CD4-positive, CD25-positive, alpha-beta regulatory T cell (primary cell): ENCODE measurements around the gene OGDH. TPM values are rescaled to one million over a fixed set of nuclear protein-coding genes. Genes with fewer than 3 reads are reported as not detected.

Experiments used
- ATAC-seq, 2 donors: fragments of 150-1000 bp; cut with Tn5 transposase; one replicate each; pipeline ENCODE4 v1.10.0; 2021; ENCODE audit warnings: low read depth in 2 of 2, moderate number of reproducible peaks in 2 of 2, moderate library complexity in 1 of 2
- DNase-seq, 3 donors: peaks; one replicate each; pipeline versions ENCODE4 v3.0.0 to v3.0.0-alpha.2; 2012 to 2022; ENCODE audit warnings: mixed read lengths in 1 of 3
- H3K27ac ChIP-seq: one replicate; pipeline ENCODE4 v1.7.0; 2013; ENCODE audit warnings: mild to moderate bottlenecking, low read length; ENCODE audit not compliant: insufficient read depth, poor library complexity, severe bottlenecking
- H3K27me3 ChIP-seq: one replicate; pipeline ENCODE4 v1.7.0; 2013; ENCODE audit warnings: low read length; ENCODE audit not compliant: control insufficient read depth, insufficient read depth
- H3K36me3 ChIP-seq: one replicate; pipeline ENCODE4 v1.7.0; 2013; ENCODE audit warnings: mild to moderate bottlenecking, low read length, moderate library complexity; ENCODE audit not compliant: control insufficient read depth, insufficient read depth
- H3K4me1 ChIP-seq: 2 replicates; pipeline ENCODE4 v1.7.0; 2013; ENCODE audit warnings: mild to moderate bottlenecking, low read length; ENCODE audit not compliant: insufficient read depth, control insufficient read depth, poor library complexity, severe bottlenecking
- H3K4me3 ChIP-seq: one replicate; pipeline ENCODE4 v1.7.0; 2013; ENCODE audit warnings: low read depth, mild to moderate bottlenecking, low read length, moderate library complexity
- H3K9me3 ChIP-seq, 2 experiments: 1 replicate in 1 of 2; 2 replicates in 1 of 2; pipeline ENCODE4 v1.7.0; 2013; ENCODE audit warnings: low read length in 2 of 2, mild to moderate bottlenecking in 1 of 2, moderate library complexity in 1 of 2; ENCODE audit not compliant: control insufficient read depth in 2 of 2
- H3K27ac Mint-ChIP-seq, 3 donors: one replicate each; pipeline ENCODE4 v1.8.0; 2020 to 2022; ENCODE audit warnings: mild to moderate bottlenecking in 3 of 3, mixed read lengths in 3 of 3, moderate library complexity in 2 of 3
- H3K27me3 Mint-ChIP-seq: one replicate; pipeline ENCODE4 v1.8.0; 2022; ENCODE audit warnings: mild to moderate bottlenecking, mixed read lengths
- H3K36me3 Mint-ChIP-seq: one replicate; pipeline ENCODE4 v1.8.0; 2020; ENCODE audit warnings: mixed read lengths
- H3K4me1 Mint-ChIP-seq, 4 donors: one replicate each; pipeline ENCODE4 v1.8.0; 2020 to 2022; ENCODE audit warnings: mixed read lengths in 4 of 4, mild to moderate bottlenecking in 1 of 4
- H3K4me3 Mint-ChIP-seq, 4 donors: one replicate each; pipeline ENCODE4 v1.8.0; 2020 to 2022; ENCODE audit warnings: mild to moderate bottlenecking in 4 of 4, mixed read lengths in 4 of 4, moderate library complexity in 3 of 4
- H3K9me3 Mint-ChIP-seq, 7 donors: one replicate each; pipeline ENCODE4 v1.8.0; 2020 to 2022; ENCODE audit warnings: mixed read lengths in 7 of 7, mild to moderate bottlenecking in 3 of 7, moderate library complexity in 2 of 7
- polyA plus RNA-seq, 4 donors: library from polyadenylated mRNA; unstranded; fragments of 300-500 nt; fragmentation: Illumina TruSeq; gene quantifications; one replicate each; pipeline ENCODE4 v1.2.3, GENCODE V29; 2021
- total RNA-seq: library from RNA; stranded (reverse); gene quantifications from one replicate; pipeline ENCODE4 v1.2.3, GENCODE V29; 2022

OGDH gene
- total and polyA plus RNA-seq, 5 donors from 2014 or later, result 56.4 to 157 (median 88.0) TPM

DNA sequence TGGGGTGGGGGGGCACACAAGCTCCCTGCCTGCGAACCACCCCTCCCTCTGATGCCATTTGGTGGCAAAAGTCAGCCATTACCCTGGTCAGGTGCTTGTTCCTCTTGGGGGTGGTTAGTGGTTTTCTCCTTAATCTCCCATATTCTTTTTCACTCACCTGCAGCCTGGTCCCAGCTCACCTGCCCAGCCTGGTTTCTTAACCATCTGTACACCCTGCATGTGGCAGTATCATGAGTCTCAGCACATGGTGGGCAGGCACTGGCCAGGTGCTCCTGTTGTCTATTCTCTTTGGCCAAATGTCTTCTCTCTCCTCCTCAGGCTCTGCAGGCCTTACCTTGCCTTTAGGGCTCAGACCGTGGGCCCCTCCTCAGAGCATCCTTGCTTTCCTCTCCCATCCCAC is 30.5 kb downstream of the OGDH start:
- ATAC-seq (no peak), DNase-seq (no peak)
- no peaks in the 10 kb centered on the region for H3K9me3 Mint-ChIP-seq
- H3K27ac ChIP-seq, result peak overlapping the region; percentile 98
- peaks cover 99% of the 10 kb centered on the region for H3K4me1 ChIP-seq
- peak overlapping the region; percentile 100 for H3K27ac Mint-ChIP-seq
- H3K4me3 Mint-ChIP-seq, result peak overlapping the region in 3 of 4 donors; percentile 2 to 39 (median 35)
- peak overlapping the region; percentile 13 for H3K4me3 ChIP-seq
- peaks cover 12 to 98% (median 65%) of the 10 kb centered on the region in 4 donors for H3K4me1 Mint-ChIP-seq
- peaks cover 14% of the 10 kb centered on the region for H3K36me3 Mint-ChIP-seq
- H3K27me3 Mint-ChIP-seq, result no peaks in the 10 kb centered on the region
- H3K36me3 ChIP-seq, result peaks cover 4% of the 10 kb centered on the region
- H3K9me3 ChIP-seq, result no peaks in the 10 kb centered on the region
- H3K27me3 ChIP-seq, result no peaks in the 10 kb centered on the region

DNA sequence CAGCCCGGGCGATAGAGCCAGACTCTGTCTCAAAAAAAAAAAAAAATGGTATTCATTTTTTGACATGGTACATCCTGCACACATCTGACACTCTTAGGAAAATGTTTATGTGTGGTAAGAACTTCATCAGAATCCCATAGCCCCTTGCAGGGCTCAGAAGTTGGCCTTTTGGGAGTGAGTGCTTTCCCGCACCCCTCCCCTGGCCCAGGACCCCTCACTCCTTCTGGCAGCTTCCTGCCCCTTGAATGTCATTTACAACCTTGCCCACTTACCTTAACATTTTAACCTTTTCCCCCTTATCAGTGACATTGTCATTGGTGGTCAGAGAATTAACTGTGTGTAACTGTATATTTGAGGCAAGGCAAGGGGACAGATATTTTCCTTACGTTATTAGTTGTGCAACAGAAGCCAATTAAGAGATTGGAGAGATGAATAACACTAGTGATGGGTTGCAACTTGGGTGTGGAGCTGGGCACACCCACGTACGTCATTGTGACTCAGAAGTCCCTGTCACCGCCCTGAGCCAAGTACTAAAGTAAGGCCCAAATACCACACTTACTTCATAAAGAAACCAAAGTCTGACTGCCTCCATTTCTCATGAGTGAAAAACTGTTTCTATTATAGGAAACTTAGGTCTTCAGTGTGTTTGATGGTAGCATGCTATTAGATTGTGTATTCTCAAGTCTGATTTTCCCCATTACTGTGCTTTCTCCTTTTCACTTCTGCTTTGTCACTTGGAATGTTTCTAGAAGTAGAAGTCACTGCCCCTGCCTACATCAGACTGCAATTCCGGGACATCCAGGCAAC is 31.6 kb downstream of the OGDH start:
- Histone ChIP-seq H3K4me1 (peaks cover 97% of the 10 kb centered on the region), H3K9me3 (no peaks in the 10 kb centered on the region), H3K4me3 (peak overlapping the region; percentile 79), H3K36me3 (peaks cover 4% of the 10 kb centered on the region), H3K27ac (peak overlapping the region; percentile 98), H3K27me3 (no peaks in the 10 kb centered on the region)
- Mint-ChIP-seq H3K27me3 (no peaks in the 10 kb centered on the region), H3K4me1 (peaks cover 11 to 93% (median 67%) of the 10 kb centered on the region in 4 donors), H3K27ac (peak overlapping the region; percentile 100), H3K9me3 (no peaks in the 10 kb centered on the region), H3K4me3 (peak overlapping the region; percentile 78 to 90 (median 88)), H3K36me3 (peaks cover 14% of the 10 kb centered on the region)
- DNase-seq (peak; percentile 73 to 97 (median 87)), ATAC-seq (peak; percentile 80 to 83)

DNA sequence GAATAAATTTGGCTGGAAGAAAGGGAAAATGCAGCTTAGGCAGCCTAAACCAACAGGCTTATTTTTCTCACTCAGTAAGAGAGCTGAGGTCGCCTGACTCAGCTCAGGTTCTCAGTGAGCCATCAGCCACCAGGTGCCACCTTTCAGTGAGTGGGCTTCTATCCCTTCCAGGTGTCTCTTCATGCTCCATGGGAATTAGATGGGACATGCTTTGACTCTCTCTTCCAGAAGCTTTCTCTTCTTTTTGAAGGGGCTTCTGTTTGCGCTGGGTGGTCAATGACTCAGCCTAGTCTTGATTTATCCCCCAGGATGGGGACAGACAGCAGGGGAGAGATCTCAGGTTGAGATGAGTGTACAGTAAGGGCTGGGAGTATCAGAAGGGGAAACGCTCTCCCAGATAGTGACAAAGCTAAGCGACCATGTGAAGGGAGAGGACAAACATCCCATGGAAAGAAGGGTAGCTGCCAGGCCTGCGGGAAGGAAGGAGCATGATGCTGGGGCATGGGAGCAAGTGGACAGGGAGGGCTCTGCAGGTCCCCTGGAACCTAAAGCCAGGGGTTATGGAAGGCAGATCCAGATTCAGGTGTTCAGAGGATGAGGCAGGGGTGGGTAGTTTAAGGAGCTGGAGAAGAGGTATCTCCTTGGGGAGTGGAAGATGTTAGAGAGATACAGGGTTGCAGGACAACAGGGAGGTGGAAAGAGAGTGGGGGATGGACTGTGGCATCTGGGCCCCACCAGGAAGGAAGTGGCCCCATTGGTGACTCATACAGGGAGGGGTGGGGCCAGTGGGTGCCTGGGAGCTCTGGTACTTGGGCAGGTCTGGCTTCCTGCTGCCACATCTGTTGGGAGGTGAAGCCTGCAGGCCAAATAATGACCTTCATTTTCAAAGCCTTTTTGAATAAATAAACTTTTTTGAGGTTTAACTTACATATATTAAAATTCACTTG is 32.5 kb downstream of the OGDH start:
- Histone ChIP-seq H3K9me3 (no peaks in the 10 kb centered on the region), H3K4me3 (peak overlapping the region; percentile 79), H3K27me3 (no peaks in the 10 kb centered on the region), H3K27ac (peak overlapping the region; percentile 98), H3K36me3 (peaks cover 4% of the 10 kb centered on the region), H3K4me1 (peaks cover 94% of the 10 kb centered on the region)
- peak; percentile 76 to 95 (median 78) for DNase-seq
- Mint-ChIP-seq H3K4me1 (peaks cover 12 to 91% (median 64%) of the 10 kb centered on the region in 4 donors), H3K27me3 (no peaks in the 10 kb centered on the region), H3K9me3 (no peaks in the 10 kb centered on the region), H3K36me3 (peaks cover 11% of the 10 kb centered on the region), H3K4me3 (peak overlapping the region; percentile 78 to 90 (median 88)), H3K27ac (peak overlapping the region; percentile 100)
- ATAC-seq, result peak; percentile 78 to 80

DNA sequence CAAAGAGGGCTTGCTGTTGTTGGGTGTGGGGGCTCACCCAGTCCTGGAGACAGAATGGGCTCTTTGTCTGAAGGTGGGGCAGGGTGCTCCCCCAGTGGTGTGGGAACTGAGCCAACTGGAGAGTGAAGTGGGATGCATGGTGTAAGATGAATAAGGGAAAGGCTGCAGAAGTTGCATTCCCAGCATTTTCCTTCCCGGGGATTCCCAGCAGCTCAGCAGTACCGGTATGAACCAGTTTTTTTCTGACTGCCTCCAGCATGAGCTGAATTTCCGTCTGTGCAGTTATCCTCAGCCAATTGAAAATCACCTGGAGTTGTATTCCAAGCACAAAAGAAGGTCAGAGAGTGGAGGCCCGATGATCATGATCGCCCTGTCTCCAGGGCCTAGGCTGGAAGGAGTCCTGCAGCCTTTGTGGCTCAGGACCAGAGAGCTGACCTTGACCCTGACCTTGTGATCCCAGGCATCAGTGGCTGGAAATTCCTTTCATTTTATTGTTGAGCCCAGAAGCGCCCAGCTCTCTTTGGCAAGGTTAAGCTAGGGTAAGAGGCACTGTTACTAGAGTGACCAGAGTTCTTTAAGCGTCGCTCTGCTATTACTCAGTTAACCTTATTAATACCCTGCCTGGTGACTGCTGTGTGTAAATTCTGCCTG is 33.4 kb downstream of the OGDH start:
- H3K4me1 Mint-ChIP-seq, result peaks cover 17 to 86% (median 58%) of the 10 kb centered on the region in 4 donors
- no peak for DNase-seq
- Histone ChIP-seq H3K36me3 (peaks cover 4% of the 10 kb centered on the region), H3K27ac (peak overlapping the region; percentile 98), H3K27me3 (no peaks in the 10 kb centered on the region), H3K4me3 (peak overlapping the region; percentile 79), H3K9me3 (no peaks in the 10 kb centered on the region), H3K4me1 (peaks cover 85% of the 10 kb centered on the region)
- H3K9me3 Mint-ChIP-seq, result no peaks in the 10 kb centered on the region
- peaks cover 15% of the 10 kb centered on the region for H3K36me3 Mint-ChIP-seq
- no peak for ATAC-seq
- peak overlapping the region; percentile 100 for H3K27ac Mint-ChIP-seq
- H3K4me3 Mint-ChIP-seq, result peak overlapping the region; percentile 69 to 90 (median 82)
- no peaks in the 10 kb centered on the region for H3K27me3 Mint-ChIP-seq

DNA sequence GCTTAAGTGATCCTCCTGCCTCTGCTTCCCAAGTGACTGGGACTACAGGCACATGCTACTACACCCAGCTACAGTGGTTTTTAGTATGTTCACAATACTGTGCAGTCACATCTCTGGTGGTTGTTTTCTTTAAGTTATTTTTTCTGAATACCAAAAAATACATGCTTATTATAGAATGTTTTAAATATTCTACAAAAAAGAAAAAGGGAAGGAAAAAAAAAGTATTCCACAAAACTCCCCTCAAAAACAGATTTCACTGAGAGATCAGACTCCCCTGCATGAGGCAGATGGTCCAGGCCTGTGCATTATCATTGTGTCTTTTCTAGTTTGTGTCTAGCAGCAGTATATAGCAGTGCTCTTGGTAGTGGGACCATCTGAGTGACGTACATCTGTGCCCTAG is 36.8 kb downstream of the OGDH start:
- H3K4me3 Mint-ChIP-seq, result peak overlapping the region in 1 of 4 donors; percentile 24
- H3K36me3 Mint-ChIP-seq, result peaks cover 17% of the 10 kb centered on the region
- Histone ChIP-seq H3K27ac (peak overlapping the region; percentile 98), H3K27me3 (no peaks in the 10 kb centered on the region), H3K4me3 (no peak overlapping the region), H3K9me3 (no peaks in the 10 kb centered on the region), H3K36me3 (peaks cover 23% of the 10 kb centered on the region), H3K4me1 (peaks cover 51% of the 10 kb centered on the region)
- peaks cover 13 to 60% (median 46%) of the 10 kb centered on the region in 4 donors for H3K4me1 Mint-ChIP-seq
- DNase-seq (no peak), ATAC-seq (no peak)
- no peaks in the 10 kb centered on the region for H3K9me3 Mint-ChIP-seq
- H3K27ac Mint-ChIP-seq, result peak overlapping the region; percentile 48 to 88 (median 65)
- no peaks in the 10 kb centered on the region for H3K27me3 Mint-ChIP-seq

DNA sequence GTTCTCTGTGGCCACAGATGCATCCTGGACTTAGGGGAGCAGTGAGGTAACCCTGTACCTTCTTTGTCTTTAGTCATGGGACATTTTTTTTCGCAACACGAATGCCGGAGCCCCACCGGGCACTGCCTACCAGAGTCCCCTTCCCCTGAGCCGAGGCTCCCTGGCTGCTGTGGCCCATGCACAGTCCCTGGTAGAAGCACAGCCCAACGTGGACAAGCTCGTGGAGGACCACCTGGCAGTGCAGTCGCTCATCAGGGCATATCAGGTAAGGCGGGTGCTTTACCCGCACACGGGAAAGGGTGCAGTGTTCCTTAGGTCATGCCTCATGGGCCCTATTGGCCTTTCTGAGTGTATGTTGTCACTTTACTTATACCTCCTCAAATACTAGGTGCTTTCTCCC is 38.8 kb downstream of the OGDH start:
- Histone ChIP-seq H3K4me3 (no peak overlapping the region), H3K4me1 (peaks cover 30% of the 10 kb centered on the region), H3K27ac (no peak overlapping the region), H3K27me3 (no peaks in the 10 kb centered on the region), H3K9me3 (no peaks in the 10 kb centered on the region), H3K36me3 (peaks cover 42% of the 10 kb centered on the region)
- Mint-ChIP-seq H3K4me1 (peaks cover 11 to 40% (median 28%) of the 10 kb centered on the region in 4 donors), H3K27me3 (no peaks in the 10 kb centered on the region), H3K36me3 (peaks cover 22% of the 10 kb centered on the region), H3K9me3 (no peaks in the 10 kb centered on the region), H3K4me3 (peak overlapping the region in 1 of 4 donors; percentile 15), H3K27ac (peak overlapping the region in 2 of 3 donors; percentile 78 to 90)
- ATAC-seq, result no peak
- DNase-seq, result no peak

DNA sequence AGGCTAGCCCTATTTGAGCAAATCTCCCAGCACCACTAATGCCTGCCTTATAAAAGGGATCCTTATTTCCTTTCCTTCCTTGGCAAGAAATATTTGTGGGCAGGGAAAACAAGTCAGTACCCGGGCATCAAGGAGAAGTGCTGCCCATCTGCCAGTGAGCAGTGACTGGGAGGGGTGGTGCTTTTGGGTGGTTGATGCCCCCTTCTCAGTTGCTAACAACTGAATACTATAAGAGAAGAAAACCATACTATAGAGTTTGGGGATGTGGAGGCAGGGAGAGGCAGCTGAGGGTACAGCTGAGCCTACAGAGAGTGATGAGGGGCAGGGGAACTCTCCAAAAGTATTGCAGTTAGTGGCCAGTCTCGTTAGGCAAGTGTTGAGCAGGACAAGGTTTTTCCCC is 39.3 kb downstream of the OGDH start:
- H3K27me3 Mint-ChIP-seq, result no peaks in the 10 kb centered on the region
- Histone ChIP-seq H3K36me3 (peaks cover 46% of the 10 kb centered on the region), H3K4me1 (peaks cover 26% of the 10 kb centered on the region), H3K27me3 (no peaks in the 10 kb centered on the region), H3K4me3 (no peak overlapping the region), H3K9me3 (no peaks in the 10 kb centered on the region), H3K27ac (no peak overlapping the region)
- H3K27ac Mint-ChIP-seq, result peak overlapping the region in 2 of 3 donors; percentile 75 to 78
- H3K36me3 Mint-ChIP-seq, result peaks cover 26% of the 10 kb centered on the region
- peak overlapping the region in 1 of 4 donors; percentile 15 for H3K4me3 Mint-ChIP-seq
- ATAC-seq (no peak), DNase-seq (no peak)
- no peaks in the 10 kb centered on the region for H3K9me3 Mint-ChIP-seq
- H3K4me1 Mint-ChIP-seq, result peaks cover 11 to 35% (median 24%) of the 10 kb centered on the region in 4 donors
